ENCODE data around the gene GIMAP7.
"Not testable (repeated sequence)": the region's sequence is repeated elsewhere in the genome, so short reads cannot be mapped to it uniquely, and the experiment has no call there.

Gene GIMAP7

GRCh38 chr7:150515248-150516147, 826 bp downstream of the GIMAP7 start:
- no peak for DNase-seq (ENCODE audit: extremely low read depth, insufficient read length)
- H3K36me3 ChIP-seq (ENCODE audit: control insufficient read depth, insufficient read depth, low read length) = peaks cover 3% of the 10 kb centered on the region
- no peaks in the 10 kb centered on the region for H3K27me3 ChIP-seq (replicated peaks; ENCODE audit: control insufficient read depth, insufficient read depth, low read length)
- peak overlapping the region; percentile 66 for H3K4me3 ChIP-seq (replicated peaks; ENCODE audit: low read depth, low read length)
- TF ChIP-seq, protein P1, sequence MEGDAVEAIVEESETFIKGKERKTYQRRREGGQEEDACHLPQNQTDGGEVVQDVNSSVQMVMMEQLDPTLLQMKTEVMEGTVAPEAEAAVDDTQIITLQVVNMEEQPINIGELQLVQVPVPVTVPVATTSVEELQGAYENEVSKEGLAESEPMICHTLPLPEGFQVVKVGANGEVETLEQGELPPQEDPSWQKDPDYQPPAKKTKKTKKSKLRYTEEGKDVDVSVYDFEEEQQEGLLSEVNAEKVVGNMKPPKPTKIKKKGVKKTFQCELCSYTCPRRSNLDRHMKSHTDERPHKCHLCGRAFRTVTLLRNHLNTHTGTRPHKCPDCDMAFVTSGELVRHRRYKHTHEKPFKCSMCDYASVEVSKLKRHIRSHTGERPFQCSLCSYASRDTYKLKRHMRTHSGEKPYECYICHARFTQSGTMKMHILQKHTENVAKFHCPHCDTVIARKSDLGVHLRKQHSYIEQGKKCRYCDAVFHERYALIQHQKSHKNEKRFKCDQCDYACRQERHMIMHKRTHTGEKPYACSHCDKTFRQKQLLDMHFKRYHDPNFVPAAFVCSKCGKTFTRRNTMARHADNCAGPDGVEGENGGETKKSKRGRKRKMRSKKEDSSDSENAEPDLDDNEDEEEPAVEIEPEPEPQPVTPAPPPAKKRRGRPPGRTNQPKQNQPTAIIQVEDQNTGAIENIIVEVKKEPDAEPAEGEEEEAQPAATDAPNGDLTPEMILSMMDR (IDR thresholded peaks at IDR 0.05; ENCODE audit: insufficient read depth, low read length, poor library complexity, severe bottlenecking) = no peak

DNA sequence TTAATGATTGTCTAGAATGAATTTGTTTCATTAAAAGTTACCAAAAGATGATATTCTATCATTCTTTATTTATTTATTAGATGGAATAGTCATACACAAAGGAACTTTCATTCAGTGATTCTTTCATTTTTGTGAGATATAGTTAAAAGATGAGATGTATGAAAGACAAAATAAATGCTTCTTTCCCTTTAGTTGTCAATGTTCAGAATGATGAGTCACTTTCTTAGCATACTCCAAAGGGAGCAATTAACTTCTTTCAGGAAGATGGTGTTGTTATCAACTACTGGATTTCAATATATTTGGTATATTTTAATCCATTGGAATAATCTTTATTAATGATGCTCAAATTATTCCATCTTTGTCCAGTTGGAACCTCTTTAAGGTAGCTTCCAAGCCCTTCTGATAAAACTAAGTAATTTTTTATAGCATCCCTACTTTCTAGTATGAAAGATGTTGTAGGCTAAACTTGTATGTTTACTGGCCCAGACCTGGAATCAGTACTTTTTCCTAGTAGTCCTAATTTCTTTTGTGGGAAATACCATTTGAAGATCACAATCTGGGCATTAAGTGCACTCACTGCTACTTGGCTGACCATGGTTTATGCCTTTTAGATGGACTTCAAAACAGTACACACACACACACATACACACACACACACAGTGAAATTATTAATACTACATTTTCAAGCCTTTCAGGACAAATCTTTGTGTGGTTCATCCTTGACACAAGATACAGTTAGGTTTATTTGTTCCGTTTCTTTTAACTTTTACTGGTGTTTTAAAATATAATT, 2.5 kb downstream of the GIMAP7 start:
- no peaks in the 10 kb centered on the region for H3K27me3 ChIP-seq (replicated peaks; ENCODE audit: control insufficient read depth, insufficient read depth, low read length)
- no peak for DNase-seq (ENCODE audit: extremely low read depth, insufficient read length)
- TF ChIP-seq, protein P1 (IDR thresholded peaks at IDR 0.05; ENCODE audit: insufficient read depth, low read length, poor library complexity, severe bottlenecking) = no peak
- peak overlapping the region; percentile 66 for H3K4me3 ChIP-seq (replicated peaks; ENCODE audit: low read depth, low read length)
- peaks cover 3% of the 10 kb centered on the region for H3K36me3 ChIP-seq (ENCODE audit: control insufficient read depth, insufficient read depth, low read length)

DNA sequence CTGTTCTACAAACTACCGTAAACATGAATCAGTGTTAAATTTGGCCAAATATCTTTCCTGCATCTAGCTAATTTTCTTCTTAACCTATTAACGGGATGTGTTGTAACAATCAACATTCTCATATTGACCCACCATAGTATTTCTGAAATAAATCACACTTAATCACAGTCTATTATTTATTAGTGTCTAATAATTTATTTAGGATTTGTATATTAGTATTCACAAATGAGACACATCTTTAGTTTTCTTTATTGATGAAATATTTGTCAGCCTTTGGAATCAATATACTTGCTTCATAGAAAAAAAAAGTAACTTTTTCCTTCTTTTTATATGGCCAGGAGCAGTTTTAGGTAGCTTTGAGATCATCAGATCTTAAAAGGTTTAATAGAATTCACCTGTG, 4.6 kb downstream of the GIMAP7 start:
- DNase-seq (ENCODE audit: extremely low read depth, insufficient read length) = no peak
- TF ChIP-seq, protein P1 (IDR thresholded peaks at IDR 0.05; ENCODE audit: insufficient read depth, low read length, poor library complexity, severe bottlenecking) = no peak
- Histone ChIP-seq H3K27me3 (replicated peaks; ENCODE audit: control insufficient read depth, insufficient read depth, low read length) (no peaks in the 10 kb centered on the region), H3K36me3 (ENCODE audit: control insufficient read depth, insufficient read depth, low read length) (peaks cover 3% of the 10 kb centered on the region), H3K4me3 (replicated peaks; ENCODE audit: low read depth, low read length) (no peak overlapping the region)

DNA sequence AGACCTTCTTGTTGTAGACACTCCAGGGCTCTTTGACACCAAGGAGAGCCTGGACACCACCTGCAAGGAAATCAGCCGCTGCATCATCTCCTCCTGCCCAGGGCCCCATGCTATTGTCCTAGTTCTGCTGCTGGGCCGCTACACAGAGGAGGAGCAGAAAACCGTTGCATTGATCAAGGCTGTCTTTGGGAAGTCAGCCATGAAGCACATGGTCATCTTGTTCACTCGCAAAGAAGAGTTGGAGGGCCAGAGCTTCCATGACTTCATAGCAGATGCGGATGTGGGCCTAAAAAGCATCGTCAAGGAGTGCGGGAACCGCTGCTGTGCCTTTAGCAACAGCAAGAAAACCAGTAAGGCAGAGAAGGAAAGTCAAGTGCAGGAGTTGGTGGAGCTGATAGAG, 5.5 kb downstream of the GIMAP7 start:
- TF ChIP-seq, protein P1 (IDR thresholded peaks at IDR 0.05; ENCODE audit: insufficient read depth, low read length, poor library complexity, severe bottlenecking) = no peak
- H3K36me3 ChIP-seq (ENCODE audit: control insufficient read depth, insufficient read depth, low read length) = peaks cover 3% of the 10 kb centered on the region
- no peak overlapping the region for H3K4me3 ChIP-seq (replicated peaks; ENCODE audit: low read depth, low read length)
- no peak for DNase-seq (ENCODE audit: extremely low read depth, insufficient read length)
- H3K27me3 ChIP-seq (replicated peaks; ENCODE audit: control insufficient read depth, insufficient read depth, low read length) = no peaks in the 10 kb centered on the region

DNA sequence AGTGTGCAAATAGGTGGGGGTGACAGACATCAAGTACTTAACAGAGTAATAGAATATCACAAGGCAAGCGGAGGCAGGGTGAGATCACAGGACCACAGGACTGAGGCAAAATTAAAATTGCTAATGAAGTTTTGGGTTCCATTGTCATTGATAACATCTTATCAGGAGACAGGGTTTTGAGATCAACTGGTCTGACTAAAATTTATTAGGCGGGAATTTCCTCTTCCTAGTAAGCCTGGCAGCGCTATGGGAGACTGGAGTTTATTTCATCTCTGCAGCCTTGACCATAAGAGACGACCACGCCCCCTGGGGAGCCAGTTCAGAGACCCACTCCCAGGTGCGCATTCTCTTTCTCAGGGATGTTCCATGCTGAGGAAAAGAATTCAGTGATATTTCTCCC, 8.3 kb downstream of the GIMAP7 start:
- not testable (repeated sequence) for H3K4me3 ChIP-seq (replicated peaks; ENCODE audit: low read depth, low read length); H3K27me3 ChIP-seq (replicated peaks; ENCODE audit: control insufficient read depth, insufficient read depth, low read length); DNase-seq (ENCODE audit: extremely low read depth, insufficient read length)

GRCh38 chr7:150524018-150524417, 9.3 kb downstream of the GIMAP7 start:
- TF ChIP-seq, protein P1 (IDR thresholded peaks at IDR 0.05; ENCODE audit: insufficient read depth, low read length, poor library complexity, severe bottlenecking) = no peak
- H3K4me3 ChIP-seq (replicated peaks; ENCODE audit: low read depth, low read length) = no peak overlapping the region
- H3K27me3 ChIP-seq (replicated peaks; ENCODE audit: control insufficient read depth, insufficient read depth, low read length) = no peaks in the 10 kb centered on the region
- peaks cover 3% of the 10 kb centered on the region for H3K36me3 ChIP-seq (ENCODE audit: control insufficient read depth, insufficient read depth, low read length)
- DNase-seq (ENCODE audit: extremely low read depth, insufficient read length) = no peak

More for the DNA sequence above, 8.3 kb downstream of the GIMAP7 start:
- H3K36me3 ChIP-seq (ENCODE audit: control insufficient read depth, insufficient read depth, low read length) = not testable (repeated sequence)
